HEK293 (cell line): Measurements from ENCODE around the gene KCNH8.

ENCODE experiments used
- CTCF ChIA-PET: fragments of 350-600 bp; formaldehyde crosslinking; extraction: SDS; loops from one replicate; lab custom pipeline; 2021; ENCODE audit warnings: antibody characterized with exemption; lab: Yijun Ruan, JAX
- POLR2A ChIA-PET: fragments of 300-600 bp; formaldehyde crosslinking; extraction: SDS; loops from one replicate; lab custom pipeline; 2020; ENCODE audit warnings: antibody characterized with exemption, inconsistent platforms; lab: Yijun Ruan, JAX
- H3K27ac ChIP-seq: fragments of 200-500 bp; sonication (Bioruptor generic); 2 replicates; pipeline ENCODE4 v1.5.1; 2014; ENCODE audit warnings: low read depth, low read length, control low read depth, inconsistent platforms; ENCODE audit errors: extremely low read depth
- H3K36me3 ChIP-seq, 2 experiments: fragments of 200-500 bp in 1 of 2; sonication (Bioruptor generic) in 1 of 2; 1 replicate in 1 of 2; 2 replicates in 1 of 2; pipeline ENCODE4 v1.5.1; 2014 to 2017; ENCODE audit warnings: inconsistent platforms in 2 of 2, low read length in 2 of 2; ENCODE audit not compliant: control insufficient read depth in 2 of 2, insufficient read depth in 1 of 2
- H3K4me1 ChIP-seq: fragments of 200-500 bp; sonication (Bioruptor generic); 2 replicates; pipeline ENCODE4 v1.5.1; 2014; ENCODE audit warnings: mild to moderate bottlenecking, low read length, inconsistent platforms; ENCODE audit not compliant: control insufficient read depth, insufficient read depth
- H3K4me3 ChIP-seq: 2 replicates; pipeline ENCODE4 v1.5.1; 2011; ENCODE audit warnings: low read depth, mild to moderate bottlenecking, control low read depth, low read length, moderate library complexity
- H3K9me3 ChIP-seq: fragments of 200-500 bp; sonication (Bioruptor generic); 2 replicates; pipeline ENCODE4 v1.5.1; 2014; ENCODE audit warnings: low read depth, low read length, inconsistent platforms; ENCODE audit not compliant: control insufficient read depth, insufficient read depth
- BCL11A ChIP-seq: fragments of 450-650 bp; formaldehyde crosslinking; IDR thresholded peaks from 2 replicates; pipeline ENCODE4 v1.5.1; 2016; ENCODE audit warnings: low read depth, missing biosample characterization, missing genetic modification characterization
- BCL6B ChIP-seq: fragments of 450-650 bp; formaldehyde crosslinking; IDR thresholded peaks from 2 replicates; pipeline ENCODE4 v1.5.1; 2017; ENCODE audit warnings: missing biosample characterization, missing genetic modification characterization
- GLIS2 ChIP-seq: fragments of 450-650 bp; formaldehyde crosslinking; IDR thresholded peaks from 2 replicates; pipeline ENCODE4 v1.5.1; 2016; ENCODE audit warnings: missing biosample characterization, missing genetic modification characterization
- KLF10 ChIP-seq: fragments of 450-650 bp; IDR thresholded peaks from 2 replicates; pipeline ENCODE4 v1.5.1; 2018; ENCODE audit warnings: missing biosample characterization, mild to moderate bottlenecking, missing genetic modification characterization
- MEIS1 ChIP-seq: sonication (generic); formaldehyde crosslinking; IDR thresholded peaks from 2 replicates; pipeline ENCODE4 v1.8.1; 2022; ENCODE audit warnings: missing genetic modification reagents, mild to moderate bottlenecking, borderline replicate concordance
- OSR2 ChIP-seq: fragments of 450-650 bp; formaldehyde crosslinking; IDR thresholded peaks from 2 replicates; pipeline ENCODE4 v1.5.1; 2016; ENCODE audit warnings: missing biosample characterization, missing genetic modification characterization
- PBX3 ChIP-seq: sonication (generic); formaldehyde crosslinking; IDR thresholded peaks from 2 replicates; pipeline ENCODE4 v1.8.1; 2022; ENCODE audit warnings: mild to moderate bottlenecking, moderate library complexity, missing genetic modification reagents
- ZBTB17 ChIP-seq: fragments of 450-650 bp; formaldehyde crosslinking; IDR thresholded peaks from 2 replicates; pipeline ENCODE4 v1.5.1; 2016; ENCODE audit warnings: missing biosample characterization, missing genetic modification characterization
- ZBTB26 ChIP-seq: fragments of 450-650 bp; formaldehyde crosslinking; optimal IDR thresholded peaks from 2 replicates; pipeline ENCODE3; 2016; ENCODE audit warnings: missing biosample characterization, mild to moderate bottlenecking, missing genetic modification characterization
- ZBTB7A ChIP-seq: fragments of 450-650 bp; formaldehyde crosslinking; IDR thresholded peaks from 2 replicates; pipeline ENCODE4 v1.5.1; 2016; ENCODE audit warnings: low read depth, missing biosample characterization, missing genetic modification characterization
- ZNF132 ChIP-seq: fragments of 450-650 bp; formaldehyde crosslinking; IDR thresholded peaks from 2 replicates; pipeline ENCODE4 v1.5.1; 2017; ENCODE audit warnings: missing biosample characterization, missing genetic modification characterization, borderline replicate concordance
- ZNF19 ChIP-seq: fragments of 450-650 bp; formaldehyde crosslinking; IDR thresholded peaks from 2 replicates; pipeline ENCODE4; 2016; ENCODE audit warnings: missing biosample characterization, missing genetic modification characterization, low read depth
- ZNF211 ChIP-seq: fragments of 450-650 bp; formaldehyde crosslinking; IDR thresholded peaks from 2 replicates; pipeline ENCODE4 v1.5.1; 2016; ENCODE audit warnings: low read depth, missing biosample characterization, missing genetic modification characterization
- ZNF274 ChIP-seq, 2 experiments: fragments of 200-500 bp in 1 of 2; fragments of 450-650 bp in 1 of 2; sonication (Bioruptor generic) in 1 of 2; formaldehyde crosslinking in 1 of 2; IDR thresholded peaks; 2 replicates each; pipeline versions ENCODE4 v1.5.1 to v1.6.1; 2014 to 2016; ENCODE audit warnings: borderline replicate concordance in 1 of 2, inconsistent platforms in 1 of 2, low read length in 1 of 2, missing biosample characterization in 1 of 2, missing genetic modification characterization in 1 of 2
- ZNF280D ChIP-seq: fragments of 450-650 bp; formaldehyde crosslinking; IDR thresholded peaks from 2 replicates; pipeline ENCODE4 v1.5.1; 2016; ENCODE audit warnings: missing biosample characterization, missing genetic modification characterization
- ZNF473 ChIP-seq: fragments of 450-650 bp; formaldehyde crosslinking; IDR thresholded peaks from 2 replicates; pipeline ENCODE4 v1.5.1; 2017; ENCODE audit warnings: missing biosample characterization, missing genetic modification characterization
- ZNF513 ChIP-seq: fragments of 450-650 bp; IDR thresholded peaks from 2 replicates; pipeline ENCODE4 v1.5.1; 2018; ENCODE audit warnings: missing biosample characterization, missing genetic modification characterization
- ZNF530 ChIP-seq: fragments of 450-650 bp; formaldehyde crosslinking; IDR thresholded peaks from 2 replicates; pipeline ENCODE4 v1.5.1; 2016; ENCODE audit warnings: low read depth, missing biosample characterization, missing genetic modification characterization
- ZNF624 ChIP-seq: fragments of 450-650 bp; formaldehyde crosslinking; IDR thresholded peaks from 2 replicates; pipeline ENCODE4 v1.5.1; 2017; ENCODE audit warnings: missing biosample characterization, missing genetic modification characterization
- ZNF664 ChIP-seq: fragments of 450-650 bp; formaldehyde crosslinking; IDR thresholded peaks from 2 replicates; pipeline ENCODE4 v1.5.1; 2016; ENCODE audit warnings: missing biosample characterization, missing genetic modification characterization
- ZNF701 ChIP-seq: fragments of 450-650 bp; formaldehyde crosslinking; IDR thresholded peaks from 2 replicates; pipeline ENCODE4 v1.5.1; 2016; ENCODE audit warnings: missing biosample characterization, missing genetic modification characterization
- ZNF704 ChIP-seq: fragments of 450-650 bp; formaldehyde crosslinking; IDR thresholded peaks from 2 replicates; pipeline ENCODE4 v1.5.1; 2016; ENCODE audit warnings: missing biosample characterization, missing genetic modification characterization

Gene KCNH8

GRCh38 chr3:19559724-19560442, 411.6 kb downstream of the KCNH8 start:
- Histone ChIP-seq H3K36me3 (no peaks in the 10 kb centered on the region), H3K4me3 (no peak overlapping the region), H3K9me3 (no peaks in the 10 kb centered on the region), H3K4me1 (no peaks in the 10 kb centered on the region), H3K27ac (no peak overlapping the region)
- CTCF ChIA-PET: no interaction called here
- TF ChIP-seq ZNF19 (no peak), OSR2 (tag by site-specific recombination) (no peak), ZNF513 (tag by site-specific recombination) (no peak), BCL6B (tag by site-specific recombination) (no peak), KLF10 (tag by site-specific recombination) (no peak), ZNF530 (tag by site-specific recombination) (no peak), ZBTB7A (tag by site-specific recombination) (no peak), MEIS1 (CRISPR knock-in tag) (no peak), ZNF132 (tag by site-specific recombination) (no peak), ZNF701 (tag by site-specific recombination) (no peak)
- POLR2A ChIA-PET: no interaction called here

- POLR2A ChIA-PET: no interaction called here
- TF ChIP-seq ZNF280D (no peak), ZNF473 (tag by site-specific recombination) (no peak)
- Histone ChIP-seq H3K27ac (no peak overlapping the region), H3K36me3 (no peaks in the 10 kb centered on the region), H3K4me1 (no peaks in the 10 kb centered on the region), H3K9me3 (no peaks in the 10 kb centered on the region), H3K4me3 (no peak overlapping the region)
- CTCF ChIA-PET: interaction anchor here (0.7 kb wide), 1 partner anchor 1099 kb away, joined by 4 read pairs; no protein-coding TSS in a partner anchor
Observed at GRCh38 chr3:19573644-19574043, 425.3 kb downstream of the KCNH8 start.

- Histone ChIP-seq H3K4me3 (no peak overlapping the region), H3K9me3 (no peaks in the 10 kb centered on the region), H3K36me3 (no peaks in the 10 kb centered on the region), H3K4me1 (no peaks in the 10 kb centered on the region), H3K27ac (no peak overlapping the region)
- POLR2A ChIA-PET: no interaction called here
- CTCF ChIA-PET: no interaction called here
- TF ChIP-seq ZNF704 (tag by site-specific recombination): no peak
- TF ChIP-seq ZNF211 (tag by site-specific recombination): no peak
- TF ChIP-seq ZBTB26 (tag by site-specific recombination): no peak
- no peak for TF ChIP-seq ZNF664 (tag by site-specific recombination)
- no peak for TF ChIP-seq ZNF624 (tag by site-specific recombination)
- TF ChIP-seq BCL11A: no peak
- TF ChIP-seq GLIS2 (tag by site-specific recombination): no peak
- TF ChIP-seq ZBTB17 (tag by site-specific recombination): no peak
- TF ChIP-seq ZNF274 (IDR thresholded peaks at IDR 0.05; ENCODE audit: low read length): no peak
- no peak for TF ChIP-seq ZNF274 (tag by site-specific recombination; IDR thresholded peaks at IDR 0.05; ENCODE audit: borderline replicate concordance)
- TF ChIP-seq PBX3: no peak
Observed at GRCh38 chr3:19574268-19574667, 426.0 kb downstream of the KCNH8 start.
